Esophagus muscularis mucosa (tissue), 4 donors: ENCODE measurements around the gene STOM. TPM values are rescaled to one million over a fixed set of nuclear protein-coding genes. Genes with fewer than 3 reads are reported as not detected.
A peak's percentile ranks its signal among the peaks of the same experiment; 100 is the strongest.

Source experiments
- DNase-seq: peaks from one replicate; pipeline ENCODE4 v3.0.0-alpha.2; 2017; ENCODE audit errors: extremely low spot score
- H3K27ac ChIP-seq, 4 donors: fragments of 200-600 bp; sonication (generic); replicated peaks in 1 of 4; 1 replicate in 3 of 4; 2 replicates in 1 of 4; pipeline ENCODE4 v1.5.1; 2016 to 2019; ENCODE audit warnings: mild to moderate bottlenecking in 1 of 4
- H3K27me3 ChIP-seq, 4 donors: fragments of 200-600 bp; sonication (generic); one replicate each; pipeline versions ENCODE4 v1.5.1 to v1.6.0; 2016 to 2019
- H3K36me3 ChIP-seq, 4 donors: fragments of 200-600 bp; sonication (generic); one replicate each; pipeline ENCODE4 v1.5.1; 2016 to 2019
- H3K4me1 ChIP-seq, 4 donors: fragments of 200-600 bp; sonication (generic); one replicate each; pipeline ENCODE4 v1.5.1; 2016 to 2019
- H3K4me3 ChIP-seq, 4 donors: fragments of 200-600 bp; sonication (generic); 1 replicate in 2 of 4; 2 replicates in 2 of 4; pipeline ENCODE4 v1.5.1; 2016 to 2019; ENCODE audit warnings: mild to moderate bottlenecking in 4 of 4, moderate library complexity in 1 of 4
- H3K9me3 ChIP-seq, 4 donors: fragments of 200-600 bp; sonication (generic); 1 replicate in 3 of 4; 2 replicates in 1 of 4; pipeline ENCODE4 v1.5.1; 2016 to 2019
- CTCF ChIP-seq, 3 experiments: fragments of 200-600 bp in 2 of 3; fragments of 450-650 bp in 1 of 3; sonication (generic) in 2 of 3; IDR thresholded peaks; one replicate each; pipeline ENCODE4 v1.5.1; 2017 to 2019; ENCODE audit warnings: antibody characterized with exemption in 3 of 3, mild to moderate bottlenecking in 2 of 3, moderate library complexity in 1 of 3
- EP300 ChIP-seq: sonication (generic); formaldehyde crosslinking; IDR thresholded peaks from one replicate; pipeline ENCODE4 v1.6.1; 2017; ENCODE audit warnings: antibody characterized with exemption
- POLR2A ChIP-seq: fragments of 450-650 bp; IDR thresholded peaks from one replicate; pipeline ENCODE4 v1.6.1; 2017; ENCODE audit warnings: antibody characterized with exemption, moderate library complexity, mild to moderate bottlenecking, low read depth
- POLR2AphosphoS5 ChIP-seq, 2 donors: sonication (generic); formaldehyde crosslinking; IDR thresholded peaks; one replicate each; pipeline ENCODE4 v1.6.1; 2017; ENCODE audit warnings: antibody characterized with exemption in 2 of 2
- WGBS: methylation state at CpG from one replicate; pipeline ENCODE4 v1.1.5; 2018; 5-methylcytosine and 5-hydroxymethylcytosine counted together
- intact Hi-C: fragments of 100-400 bp; cut with DNase I; formaldehyde crosslinking; loops from one replicate; pipeline ENCODE4 v1.15.1; 2023
- total RNA-seq, 4 donors: library from RNA; depleted of rRNA; stranded (reverse); fragments of >200 nt; gene quantifications; one replicate each; pipeline versions ENCODE4 v1.1.0 to v1.2.1, GENCODE V29; 2016

STOM gene
- total RNA-seq, 4 donors from 2014 or later = 250 to 554 (median 444) TPM

GRCh38 chr9:121302786-121303185 lies 67.3 kb downstream of the STOM start:
- no peak for DNase-seq
- WGBS = 95% methylated on average over 12 of the region's 13 CpGs
- no peaks in the 10 kb centered on the region for H3K9me3 ChIP-seq
- H3K27me3 ChIP-seq = no peaks in the 10 kb centered on the region
- H3K36me3 ChIP-seq = peaks cover 47 to 66% (median 61%) of the 10 kb centered on the region in 4 donors
- peak overlapping the region; percentile 61 to 76 (median 70) for H3K4me3 ChIP-seq
- peak overlapping the region; percentile 93 to 99 (median 95) for H3K27ac ChIP-seq
- TF ChIP-seq CTCF (IDR thresholded peaks at IDR 0.05) = no peak
- no peak for TF ChIP-seq POLR2A
- TF ChIP-seq EP300 = no peak
- TF ChIP-seq POLR2AphosphoS5 (IDR thresholded peaks at IDR 0.05) = no peak
- peaks cover 65 to 96% (median 92%) of the 10 kb centered on the region in 4 donors for H3K4me1 ChIP-seq
- intact Hi-C loops = no loop called here

- peak overlapping the region; percentile 61 to 76 (median 70) for H3K4me3 ChIP-seq
- peak overlapping the region; percentile 93 to 99 (median 95) for H3K27ac ChIP-seq
- H3K27me3 ChIP-seq = no peaks in the 10 kb centered on the region
- 94% methylated on average over 5 of the region's 5 CpGs for WGBS
- no peaks in the 10 kb centered on the region for H3K9me3 ChIP-seq
- no peak for DNase-seq
- peaks cover 67 to 96% (median 92%) of the 10 kb centered on the region in 4 donors for H3K4me1 ChIP-seq
- no peak for TF ChIP-seq EP300
- no peak for TF ChIP-seq CTCF (IDR thresholded peaks at IDR 0.05)
- intact Hi-C loops = no loop called here
- peaks cover 44 to 62% (median 57%) of the 10 kb centered on the region in 4 donors for H3K36me3 ChIP-seq
Observed at GRCh38 chr9:121302341-121302740, 67.7 kb downstream of the STOM start.

GRCh38 chr9:121301881-121302286 lies 68.2 kb downstream of the STOM start:
- DNase-seq = no peak
- H3K36me3 ChIP-seq = peaks cover 41 to 57% (median 52%) of the 10 kb centered on the region in 4 donors
- TF ChIP-seq EP300 (no peak), POLR2AphosphoS5 (IDR thresholded peaks at IDR 0.05) (no peak), POLR2A (no peak), CTCF (IDR thresholded peaks at IDR 0.05) (no peak)
- intact Hi-C loops = no loop called here
- H3K9me3 ChIP-seq = no peaks in the 10 kb centered on the region
- H3K27ac ChIP-seq = peak overlapping the region; percentile 93 to 99 (median 95)
- peaks cover 70 to 96% (median 93%) of the 10 kb centered on the region in 4 donors for H3K4me1 ChIP-seq
- no peaks in the 10 kb centered on the region for H3K27me3 ChIP-seq
- H3K4me3 ChIP-seq = peak overlapping the region; percentile 61 to 76 (median 70)
- 80% methylated on average over 4 of the region's 11 CpGs for WGBS

GRCh38 chr9:121300283-121301119 lies 69.5 kb downstream of the STOM start:
- intact Hi-C loops = no loop called here
- no peaks in the 10 kb centered on the region for H3K27me3 ChIP-seq
- H3K36me3 ChIP-seq = peaks cover 36 to 44% (median 40%) of the 10 kb centered on the region in 4 donors
- H3K4me1 ChIP-seq = peaks cover 77 to 96% (median 93%) of the 10 kb centered on the region in 4 donors
- peak overlapping the region; percentile 93 to 99 (median 95) for H3K27ac ChIP-seq
- no peak for TF ChIP-seq CTCF (IDR thresholded peaks at IDR 0.05)
- no peak for TF ChIP-seq POLR2A
- TF ChIP-seq EP300 = no peak
- no peak for TF ChIP-seq POLR2AphosphoS5 (IDR thresholded peaks at IDR 0.05)
- H3K4me3 ChIP-seq = peak overlapping the region; percentile 61 to 76 (median 70)
- 38% methylated on average over 11 of the region's 13 CpGs for WGBS
- no peak for DNase-seq
- H3K9me3 ChIP-seq = no peaks in the 10 kb centered on the region
